GM21529 (cell line): ENCODE results near the gene TMCO4.

Experiments used
- ATAC-seq: cut with Tn5 transposase; IDR thresholded peaks from one replicate; pipeline ENCODE4 v1.9.1; 2021; ENCODE audit not compliant: unreplicated experiment

Gene TMCO4

DNA sequence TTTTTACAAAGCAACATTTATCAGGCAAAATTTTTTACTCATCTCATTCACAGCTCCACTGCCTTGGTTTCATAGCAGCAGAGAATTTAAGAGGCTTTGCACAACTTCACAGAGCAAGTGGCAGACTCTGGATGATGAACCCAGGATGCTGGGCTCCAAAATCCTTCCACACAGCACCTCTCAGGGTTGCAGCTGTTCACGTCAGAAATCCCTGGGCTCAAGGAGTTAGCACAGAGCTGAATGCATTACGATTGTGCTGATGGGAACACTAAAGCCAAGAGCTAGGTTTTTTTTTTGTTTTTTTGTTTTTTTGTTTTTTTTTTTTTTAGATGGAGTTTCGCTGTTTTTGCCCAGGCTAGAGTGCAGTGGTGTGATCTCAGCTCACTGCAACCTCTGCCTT is 137.4 kb downstream of the TMCO4 start:
- no peak for ATAC-seq

DNA sequence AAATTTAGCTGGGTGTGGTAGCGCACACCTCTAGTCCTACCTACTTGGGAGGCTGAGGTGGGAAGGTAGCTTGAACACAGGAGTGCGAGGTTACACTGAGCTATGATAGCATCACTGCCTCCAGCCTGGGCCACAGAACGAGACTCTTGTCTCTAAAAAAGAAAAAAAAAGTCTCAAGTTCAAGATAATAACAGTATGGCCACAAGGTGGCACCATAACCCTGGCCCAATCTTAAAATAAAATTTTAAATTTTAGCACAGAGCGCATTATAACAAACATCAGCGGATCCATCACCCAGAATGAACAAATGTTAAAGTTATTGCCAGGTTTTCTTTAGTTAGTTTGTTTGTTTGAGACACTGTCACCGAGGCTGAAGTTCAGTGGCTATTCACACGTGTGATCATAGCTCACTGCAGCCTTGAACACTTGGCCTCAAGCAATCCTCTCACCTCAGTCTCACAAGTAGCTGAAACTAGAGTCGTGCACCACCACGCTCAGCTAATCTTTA is 137.9 kb downstream of the TMCO4 start:
- ATAC-seq = no peak

DNA sequence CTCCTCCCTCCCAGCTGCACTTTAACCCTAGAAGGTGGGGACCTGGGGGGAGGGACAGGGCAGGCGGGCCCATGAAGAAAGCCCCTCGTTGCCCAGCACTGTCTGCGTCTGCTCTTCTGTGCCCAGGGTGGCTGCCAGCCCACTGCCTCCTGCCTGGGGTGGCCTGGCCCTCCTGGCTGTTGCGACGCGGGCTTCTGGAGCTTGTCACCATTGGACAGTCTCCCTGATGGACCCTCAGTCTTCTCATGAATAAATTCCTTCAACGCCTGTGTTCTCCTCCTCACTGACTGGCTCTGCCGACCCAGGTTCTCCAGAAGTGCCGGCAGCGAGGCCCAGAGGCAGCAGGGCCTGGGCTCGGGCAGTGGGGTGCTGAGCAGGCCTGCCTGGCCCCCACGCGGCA is 141.5 kb downstream of the TMCO4 start:
- ATAC-seq = no peak

DNA sequence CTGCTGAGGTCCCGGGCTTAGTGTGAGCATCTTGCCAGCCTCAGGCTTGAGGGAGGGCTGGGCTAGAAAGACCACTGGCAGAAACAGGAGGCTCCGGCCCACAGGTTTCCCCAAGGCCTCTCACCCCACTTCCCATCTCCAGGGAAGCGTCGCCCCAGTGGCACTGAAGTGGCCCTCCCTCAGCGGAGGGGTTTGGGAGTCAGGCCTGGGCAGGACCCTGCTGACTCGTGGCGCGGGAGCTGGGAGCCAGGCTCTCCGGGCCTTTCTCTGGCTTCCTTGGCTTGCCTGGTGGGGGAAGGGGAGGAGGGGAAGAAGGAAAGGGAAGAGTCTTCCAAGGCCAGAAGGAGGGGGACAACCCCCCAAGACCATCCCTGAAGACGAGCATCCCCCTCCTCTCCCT is 142.2 kb downstream of the TMCO4 start:
- no peak for ATAC-seq

DNA sequence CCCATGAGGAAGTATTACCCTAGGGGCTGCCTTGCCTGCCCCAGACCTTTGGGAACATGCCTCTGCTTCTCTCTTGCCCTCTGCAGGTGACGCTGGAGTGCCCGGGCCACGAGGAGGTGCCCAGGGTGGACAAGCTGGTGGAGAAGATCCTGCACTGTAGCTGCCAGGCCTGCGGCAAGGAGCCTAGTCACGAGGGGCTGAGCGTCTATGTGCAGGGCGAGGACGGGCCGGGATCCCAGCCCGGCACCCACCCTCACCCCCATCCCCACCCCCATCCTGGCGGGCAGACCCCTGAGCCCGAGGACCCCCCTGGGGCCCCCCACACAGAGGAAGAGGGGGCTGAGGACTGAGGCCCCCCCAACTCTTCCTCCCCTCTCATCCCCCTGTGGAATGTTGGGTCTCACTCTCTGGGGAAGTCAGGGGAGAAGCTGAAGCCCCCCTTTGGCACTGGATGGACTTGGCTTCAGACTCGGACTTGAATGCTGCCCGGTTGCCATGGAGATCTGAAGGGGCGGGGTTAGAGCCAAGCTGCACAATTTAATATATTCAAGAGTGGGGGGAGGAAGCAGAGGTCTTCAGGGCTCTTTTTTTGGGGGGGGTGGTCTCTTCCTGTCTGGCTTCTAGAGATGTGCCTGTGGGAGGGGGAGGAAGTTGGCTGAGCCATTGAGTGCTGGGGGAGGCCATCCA is 142.8 kb downstream of the TMCO4 start:
- ATAC-seq = no peak

DNA sequence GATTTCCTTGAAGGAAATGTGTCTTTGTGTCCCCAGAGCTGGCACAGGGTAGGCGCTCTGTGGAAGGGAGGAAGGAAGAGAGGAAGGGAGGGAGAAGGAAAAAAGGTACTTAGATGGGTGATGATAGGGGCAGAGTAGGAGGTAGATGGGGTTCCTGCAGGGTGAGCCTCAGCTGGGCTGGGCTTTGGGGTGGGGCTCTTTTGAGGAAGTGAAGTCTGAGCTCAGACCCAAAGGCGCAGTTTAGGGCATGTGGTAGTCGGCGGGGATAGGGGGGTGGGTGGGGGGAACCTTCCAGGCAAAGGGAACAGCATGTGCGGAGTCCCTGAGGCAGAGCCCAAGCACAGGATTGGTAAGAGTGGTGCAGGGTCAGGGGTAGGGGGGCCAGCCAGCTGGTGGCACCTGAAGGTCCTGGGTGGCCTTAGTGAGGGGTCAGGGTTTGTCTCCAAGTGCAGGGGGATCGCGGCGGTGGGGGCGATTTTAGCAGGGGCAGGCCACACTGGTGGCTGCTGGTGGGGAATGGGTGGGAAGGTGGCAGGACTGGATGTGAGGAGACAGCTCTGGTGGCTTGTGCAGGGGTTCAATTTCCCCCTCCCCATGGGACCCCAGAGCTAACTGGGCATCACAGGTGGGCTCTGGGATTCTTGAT is 143.5 kb downstream of the TMCO4 start:
- no peak for ATAC-seq

DNA sequence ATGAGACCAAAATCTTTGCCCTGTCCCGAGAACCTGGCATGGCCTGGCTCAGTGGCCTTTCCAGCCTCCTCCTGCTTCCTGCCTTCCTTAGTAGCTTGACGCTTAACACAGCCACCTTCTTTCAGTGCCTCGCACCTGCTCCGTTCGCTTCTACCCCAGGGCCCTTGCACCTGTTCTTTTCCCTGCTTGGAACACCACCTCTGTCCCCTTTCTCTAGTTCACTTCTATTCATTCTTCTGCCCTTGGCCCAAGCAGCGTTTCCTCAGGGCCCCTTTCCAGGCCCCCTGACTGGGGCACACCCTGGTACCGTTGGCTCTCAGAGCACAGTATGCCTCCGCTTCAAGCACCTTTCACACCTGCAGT is 144.0 kb downstream of the TMCO4 start:
- ATAC-seq = no peak

DNA sequence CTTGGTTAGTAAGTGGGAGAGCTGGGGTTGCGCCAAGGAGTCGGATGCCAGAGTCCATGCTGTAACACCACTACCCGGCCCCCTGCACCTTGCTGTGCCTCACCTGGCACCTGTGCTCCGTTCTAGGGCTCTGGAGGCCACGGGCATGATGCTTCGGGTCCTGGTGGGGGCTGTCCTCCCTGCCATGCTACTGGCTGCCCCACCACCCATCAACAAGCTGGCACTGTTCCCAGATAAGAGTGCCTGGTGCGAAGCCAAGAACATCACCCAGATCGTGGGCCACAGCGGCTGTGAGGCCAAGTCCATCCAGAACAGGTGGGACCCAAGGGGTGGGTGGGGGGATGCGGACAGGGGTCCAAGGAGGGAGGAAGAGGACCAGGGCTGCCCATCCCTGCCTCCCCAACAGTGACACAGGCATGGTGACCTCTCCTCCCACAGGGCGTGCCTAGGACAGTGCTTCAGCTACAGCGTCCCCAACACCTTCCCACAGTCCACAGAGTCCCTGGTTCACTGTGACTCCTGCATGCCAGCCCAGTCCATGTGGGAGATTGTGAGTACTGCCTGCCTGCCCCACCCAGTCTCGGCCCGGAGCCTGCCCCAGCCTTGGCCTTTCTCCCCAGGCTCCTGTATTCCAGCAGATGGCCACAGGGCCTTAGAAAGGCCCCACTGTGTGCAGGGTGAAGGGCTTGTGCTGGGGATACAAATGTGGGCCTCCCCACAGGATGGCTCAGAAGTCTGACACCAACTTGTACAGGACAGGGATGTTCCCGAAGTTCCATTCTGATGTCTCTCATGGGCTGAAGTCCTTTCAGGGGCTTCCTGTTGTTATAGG is 144.6 kb downstream of the TMCO4 start:
- ATAC-seq = no peak

DNA sequence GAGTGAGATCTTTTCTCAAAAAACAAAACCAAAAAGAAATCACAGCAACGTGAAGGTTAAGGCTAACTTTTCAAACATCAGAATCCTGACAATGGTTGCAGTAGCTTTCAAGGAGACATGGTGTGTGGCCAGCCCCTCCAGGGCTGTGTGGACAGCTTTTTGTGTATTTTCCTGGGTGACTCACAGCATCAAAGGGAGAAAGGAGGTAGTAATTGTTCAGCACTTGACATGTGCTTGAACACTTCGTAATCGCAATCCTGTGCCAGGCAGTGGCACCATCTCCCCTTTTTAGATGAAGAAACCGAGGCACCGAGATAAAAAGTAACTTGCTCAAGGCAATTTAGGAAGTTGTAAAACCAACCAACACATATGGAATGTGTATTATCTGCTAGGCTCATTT is 145.3 kb downstream of the TMCO4 start:
- ATAC-seq = no peak

DNA sequence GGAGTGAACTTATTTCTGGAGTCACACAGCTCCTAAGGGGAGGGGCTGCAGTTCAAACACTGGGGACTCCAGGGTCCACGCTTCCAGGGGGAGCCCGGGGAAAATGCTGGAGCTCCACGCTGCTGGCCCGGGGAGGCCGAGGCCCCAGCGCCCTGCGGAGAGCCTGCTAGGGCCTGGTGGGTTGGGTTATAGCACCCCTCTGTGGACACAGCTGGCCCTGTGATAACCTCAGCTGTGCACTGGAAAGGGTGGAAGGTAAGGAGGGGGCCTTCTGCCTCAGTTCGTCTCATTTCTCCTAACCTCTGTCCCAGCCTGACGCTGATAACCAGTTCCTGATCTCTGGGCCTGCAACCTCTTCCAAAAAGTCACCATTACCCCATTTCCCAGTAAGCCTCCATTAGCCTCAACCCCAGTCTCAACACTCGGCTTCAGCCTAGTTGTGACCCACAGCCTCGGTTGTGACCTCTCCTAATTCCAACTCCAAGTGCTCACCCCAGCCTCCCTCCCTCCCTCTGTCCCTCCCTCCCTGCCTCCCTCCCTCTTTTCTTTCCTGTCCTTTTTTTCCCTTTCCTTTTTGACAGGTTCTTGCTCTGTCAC is 148.5 kb downstream of the TMCO4 start:
- ATAC-seq = no peak

DNA sequence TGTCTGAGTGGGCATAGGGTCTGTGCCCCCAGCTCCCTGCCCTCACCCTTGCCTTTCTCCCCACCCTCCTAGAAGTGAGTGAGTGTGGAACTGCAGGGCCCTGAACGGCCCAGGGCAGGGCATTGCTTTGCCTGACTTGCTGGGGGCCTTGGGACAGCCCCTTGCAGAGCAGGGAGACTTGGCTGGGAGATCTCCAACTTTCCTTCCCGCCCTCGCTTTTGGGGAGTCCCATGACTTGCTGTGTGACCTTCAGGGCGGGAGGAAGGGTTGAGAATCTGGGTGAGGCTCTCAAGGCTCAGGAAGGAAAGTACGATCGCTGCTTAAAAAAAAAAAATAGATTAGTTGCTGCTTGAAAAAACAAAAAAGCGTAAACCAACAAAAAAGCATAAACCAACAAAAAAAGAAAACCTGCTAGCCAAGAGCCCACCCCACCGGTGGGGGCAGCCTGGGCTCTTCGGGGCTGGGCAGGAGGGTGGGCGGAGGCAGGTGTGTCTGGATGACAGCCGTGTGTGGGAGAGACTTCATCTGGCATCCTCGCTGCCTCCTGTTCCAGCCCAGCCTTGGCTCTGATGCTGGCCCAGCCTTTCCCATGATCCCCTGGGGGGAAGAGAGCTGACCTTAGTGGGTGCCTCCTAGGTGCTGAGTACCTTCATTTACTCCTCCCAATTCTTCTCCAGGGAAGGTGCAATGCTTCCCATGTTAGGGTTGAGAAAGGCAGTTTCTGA is 149.1 kb downstream of the TMCO4 start:
- ATAC-seq = no peak

DNA sequence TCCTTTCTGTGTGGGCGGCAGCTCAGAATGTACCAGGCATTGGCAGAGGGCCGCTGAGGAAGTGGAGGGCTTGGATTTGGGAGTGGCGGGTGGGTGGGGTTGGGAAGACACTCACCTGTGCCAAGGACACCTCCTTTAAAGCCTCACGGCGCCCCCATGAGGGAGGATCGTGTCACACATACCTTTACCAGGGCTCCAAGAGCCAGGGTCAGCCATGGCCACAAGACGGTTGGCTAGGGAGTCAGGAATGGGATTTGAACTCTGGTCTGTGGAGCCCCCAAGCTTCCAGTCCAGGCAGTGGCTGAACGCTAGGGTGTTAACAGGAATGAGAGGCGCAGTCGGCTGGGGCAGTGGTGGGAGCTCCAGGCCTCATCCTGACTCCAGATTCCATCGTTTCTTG is 151.0 kb downstream of the TMCO4 start:
- ATAC-seq = no peak

DNA sequence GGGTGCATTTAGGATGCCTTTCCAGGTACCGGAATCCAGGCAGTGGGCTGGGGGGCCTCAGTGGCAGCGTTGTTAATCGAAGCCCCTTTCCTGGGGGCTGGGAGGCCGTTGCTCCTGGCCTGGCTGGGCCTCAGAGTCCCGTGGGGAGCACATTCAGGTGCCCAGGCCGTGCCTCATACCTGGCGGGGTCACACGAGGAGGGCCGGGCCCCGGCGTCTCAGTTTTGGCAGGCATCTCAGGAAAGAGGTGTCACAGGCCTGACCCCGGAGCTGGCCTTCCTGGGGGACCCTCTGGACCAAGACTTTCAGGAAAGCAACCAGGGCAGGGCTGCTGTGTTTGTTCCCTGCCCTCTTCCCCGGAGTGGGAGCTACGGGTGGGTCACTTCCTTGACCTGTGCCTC is 151.5 kb downstream of the TMCO4 start:
- no peak for ATAC-seq

DNA sequence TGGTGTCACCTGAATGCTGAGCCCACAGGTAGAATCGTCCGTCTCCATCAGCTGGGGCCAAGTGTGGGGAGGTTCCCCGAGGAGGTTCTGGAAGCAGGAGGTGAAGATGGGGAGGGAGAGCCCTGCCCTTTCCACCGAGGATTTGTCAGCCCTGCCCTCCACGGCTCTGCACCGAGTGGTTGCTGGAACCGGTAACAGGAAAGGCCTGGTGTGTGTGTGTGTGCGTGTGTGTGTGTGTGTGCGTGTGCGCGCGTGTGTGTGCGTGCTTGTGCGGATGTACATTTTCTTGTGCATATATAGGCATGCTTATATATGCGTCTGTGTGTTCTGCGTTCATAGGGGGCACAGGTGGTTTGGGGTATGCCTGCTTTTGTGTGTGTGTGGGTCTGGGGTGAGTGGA is 152.1 kb downstream of the TMCO4 start:
- no peak for ATAC-seq

DNA sequence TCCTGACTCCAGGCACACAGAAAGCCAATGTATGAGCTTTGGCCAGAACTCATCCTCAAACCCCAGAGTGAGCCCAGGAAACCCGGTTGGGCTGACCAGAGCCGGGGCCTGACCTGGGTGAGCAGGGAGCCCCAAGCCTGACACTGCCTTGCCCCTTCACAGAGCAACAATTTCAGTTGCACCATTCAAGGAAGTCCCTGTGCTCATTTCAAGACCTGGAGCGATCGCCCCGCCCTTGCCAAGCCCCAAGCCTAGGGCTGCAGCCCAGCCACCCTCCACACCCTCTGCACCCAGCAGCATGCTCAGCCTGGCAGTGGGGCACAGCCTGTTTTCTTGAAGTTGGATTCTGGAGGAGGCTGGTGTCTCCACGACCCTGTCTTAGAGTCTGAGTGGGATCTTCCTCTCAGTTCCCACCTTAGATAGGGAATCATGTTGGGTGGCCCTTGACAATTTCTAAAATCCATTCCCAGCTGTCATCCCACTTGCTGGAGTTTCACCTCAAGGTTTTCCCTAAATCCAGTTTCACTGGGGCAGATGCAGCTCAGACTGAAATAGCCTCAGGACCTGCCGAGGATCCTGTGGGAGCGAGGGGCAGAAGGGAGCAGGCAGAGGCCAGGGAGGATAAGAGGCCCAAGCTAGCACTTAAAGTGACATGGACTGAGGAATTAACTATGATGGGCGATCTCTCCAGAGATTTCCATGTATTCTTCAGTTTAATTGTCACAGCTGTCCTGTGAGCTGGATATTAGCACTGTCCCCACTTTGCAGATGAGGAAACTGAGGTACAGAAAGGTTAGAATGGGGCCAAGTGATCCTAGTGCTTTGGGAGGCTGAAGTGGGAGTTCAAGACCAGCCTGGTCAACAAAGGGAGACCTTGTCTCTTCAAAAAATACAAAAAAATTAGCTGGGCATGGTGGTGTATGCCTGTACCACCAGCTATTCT is 153.1 kb downstream of the TMCO4 start:
- no peak for ATAC-seq

DNA sequence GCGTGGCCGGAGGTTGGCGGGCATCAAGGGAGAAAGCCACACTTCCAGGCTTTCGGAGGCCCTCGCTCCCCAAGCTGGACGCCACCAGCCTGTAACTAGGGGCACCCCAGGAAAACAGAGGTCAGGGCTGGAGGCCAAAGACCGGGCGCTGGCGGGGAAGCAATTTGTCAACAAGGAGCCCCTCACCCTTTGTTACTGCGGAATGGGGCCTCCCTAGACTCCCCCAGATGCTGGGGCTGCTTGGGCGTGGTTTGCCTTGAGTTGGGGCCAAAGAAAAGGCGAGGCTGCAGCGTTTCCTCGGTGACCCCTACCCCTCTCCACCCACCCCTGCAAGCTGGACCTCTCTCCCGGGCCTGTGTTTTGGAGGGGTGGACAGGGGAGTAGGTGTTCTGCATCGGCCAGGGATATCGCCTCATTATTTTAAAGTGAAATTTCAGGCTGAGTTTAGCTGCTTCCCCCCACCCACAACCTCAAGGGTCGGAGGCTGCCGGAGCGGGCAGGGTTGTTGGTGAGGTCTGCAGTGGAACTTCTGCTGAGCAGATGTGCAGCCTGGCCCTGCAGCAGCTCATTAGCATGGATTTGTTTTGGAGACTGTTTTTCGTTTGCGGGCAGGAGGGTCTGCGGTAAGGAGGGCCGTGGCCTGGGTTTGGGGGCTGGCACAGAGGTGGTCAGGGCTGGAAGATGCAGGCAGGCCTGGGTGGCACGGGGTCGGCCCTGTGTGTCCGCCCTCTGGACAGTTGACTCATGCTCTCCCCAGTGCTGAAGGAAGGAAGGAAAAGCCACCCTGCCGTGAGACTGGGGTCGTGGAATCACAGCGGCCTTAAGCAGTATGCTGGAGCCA is 154.1 kb downstream of the TMCO4 start:
- no peak for ATAC-seq

DNA sequence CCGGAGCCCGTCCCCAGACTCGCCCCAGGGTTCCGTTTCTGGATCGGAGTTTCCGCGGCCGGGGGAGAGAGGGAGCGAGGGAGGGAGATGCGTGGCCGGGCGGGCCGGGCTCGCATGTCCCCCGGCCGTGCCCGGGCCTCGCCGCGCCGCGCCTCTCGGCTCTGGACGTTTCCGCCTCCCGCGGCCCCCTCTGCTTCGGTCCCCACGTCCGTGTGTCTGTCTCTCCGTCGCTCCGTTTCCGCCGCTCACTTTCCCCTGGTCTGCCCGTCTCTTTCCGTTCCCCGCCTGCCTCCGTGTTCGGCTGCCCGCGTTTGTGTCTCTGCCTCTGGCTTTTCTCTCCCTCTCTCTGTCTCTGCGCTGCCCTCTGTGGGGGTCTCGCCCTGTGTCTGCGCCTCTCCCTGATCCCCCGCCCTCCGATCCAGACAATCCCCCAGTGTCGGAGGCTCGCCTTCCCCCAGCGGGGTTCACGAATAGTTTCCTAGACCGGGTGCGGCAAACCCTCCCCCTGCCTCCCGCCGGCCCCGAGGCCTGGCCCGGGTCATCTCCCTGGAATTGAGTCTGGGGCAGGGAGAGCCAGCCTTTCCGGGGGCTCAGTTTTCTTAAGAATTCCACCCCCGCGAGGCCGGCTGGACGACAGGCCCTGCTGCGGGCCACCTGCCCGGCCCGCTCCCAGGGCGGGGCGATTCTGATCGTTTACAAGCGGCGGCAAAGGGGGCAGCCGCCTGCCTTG is 154.9 kb downstream of the TMCO4 start:
- ATAC-seq = no peak

DNA sequence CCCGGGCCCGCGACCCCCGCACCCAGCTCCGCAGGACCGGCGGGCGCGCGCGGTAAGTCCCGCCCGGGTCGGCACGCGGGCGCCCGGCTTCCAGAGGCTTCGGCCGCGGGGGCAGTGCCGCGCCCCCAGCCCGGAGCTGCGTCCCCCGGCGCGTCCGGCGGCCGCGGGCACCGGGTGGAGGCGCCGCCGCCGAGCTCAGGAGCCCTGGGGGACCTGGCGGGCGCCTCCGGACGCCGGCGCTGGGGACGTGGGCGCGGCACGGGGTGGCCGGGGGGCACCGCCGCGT is 155.4 kb downstream of the TMCO4 start:
- ATAC-seq = no peak
